GM12872 (cell line): ENCODE measurements around the gene PANK2.

Source experiments
- TF ChIP-seq, protein P1 (sequence below): IDR thresholded peaks from 3 replicates; pipeline ENCODE4 v1.5.1; 2011; ENCODE audit warnings: low read depth, mild to moderate bottlenecking, low read length, moderate library complexity; ENCODE audit not compliant: insufficient read depth

The PANK2 gene

DNA sequence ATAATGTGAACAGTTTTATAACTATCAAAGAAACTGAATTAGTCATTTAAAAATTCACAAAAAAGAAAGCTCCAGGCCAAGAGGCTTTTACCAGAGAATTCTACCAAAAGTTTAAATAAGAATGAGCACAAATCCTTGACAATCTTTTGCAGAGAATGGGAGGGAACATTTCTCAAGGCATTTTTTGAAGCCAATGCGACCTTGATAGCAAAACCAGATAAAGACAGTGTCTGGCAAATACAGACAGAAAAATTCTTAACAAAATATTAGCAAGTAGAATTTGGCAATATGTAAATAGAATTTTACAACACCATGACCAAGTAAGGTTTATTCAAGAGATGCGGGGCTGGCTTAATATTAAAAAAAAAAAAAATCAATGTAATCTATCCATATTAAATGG is 84.5 kb downstream of the PANK2 start:
- TF ChIP-seq, protein P1, sequence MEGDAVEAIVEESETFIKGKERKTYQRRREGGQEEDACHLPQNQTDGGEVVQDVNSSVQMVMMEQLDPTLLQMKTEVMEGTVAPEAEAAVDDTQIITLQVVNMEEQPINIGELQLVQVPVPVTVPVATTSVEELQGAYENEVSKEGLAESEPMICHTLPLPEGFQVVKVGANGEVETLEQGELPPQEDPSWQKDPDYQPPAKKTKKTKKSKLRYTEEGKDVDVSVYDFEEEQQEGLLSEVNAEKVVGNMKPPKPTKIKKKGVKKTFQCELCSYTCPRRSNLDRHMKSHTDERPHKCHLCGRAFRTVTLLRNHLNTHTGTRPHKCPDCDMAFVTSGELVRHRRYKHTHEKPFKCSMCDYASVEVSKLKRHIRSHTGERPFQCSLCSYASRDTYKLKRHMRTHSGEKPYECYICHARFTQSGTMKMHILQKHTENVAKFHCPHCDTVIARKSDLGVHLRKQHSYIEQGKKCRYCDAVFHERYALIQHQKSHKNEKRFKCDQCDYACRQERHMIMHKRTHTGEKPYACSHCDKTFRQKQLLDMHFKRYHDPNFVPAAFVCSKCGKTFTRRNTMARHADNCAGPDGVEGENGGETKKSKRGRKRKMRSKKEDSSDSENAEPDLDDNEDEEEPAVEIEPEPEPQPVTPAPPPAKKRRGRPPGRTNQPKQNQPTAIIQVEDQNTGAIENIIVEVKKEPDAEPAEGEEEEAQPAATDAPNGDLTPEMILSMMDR = no peak

DNA sequence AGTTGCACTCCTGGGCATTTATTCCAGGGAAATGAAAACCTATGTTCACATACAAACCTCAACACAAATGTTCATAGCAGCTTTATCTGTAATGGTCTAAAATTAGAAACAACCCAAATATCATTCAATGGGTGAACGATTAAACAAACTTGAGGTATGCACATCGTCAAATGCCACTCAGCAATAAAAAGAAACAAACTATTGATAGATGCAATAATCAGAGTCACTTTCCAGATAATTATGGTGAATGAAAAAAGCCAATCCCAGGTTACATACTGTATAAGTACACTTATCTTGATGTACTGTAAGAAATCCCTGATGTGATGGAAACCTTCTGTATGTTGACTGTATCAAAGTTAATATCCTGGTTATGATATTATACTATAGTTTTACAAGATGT is 87.3 kb downstream of the PANK2 start:
- TF ChIP-seq, protein P1 = no peak
